NCI-H226 (cell line): ENCODE results near the gene TMEM260.

Experiments
- DNase-seq: peaks from one replicate; pipeline ENCODE4 v3.0.0-alpha.2; 2015

The TMEM260 gene

DNA sequence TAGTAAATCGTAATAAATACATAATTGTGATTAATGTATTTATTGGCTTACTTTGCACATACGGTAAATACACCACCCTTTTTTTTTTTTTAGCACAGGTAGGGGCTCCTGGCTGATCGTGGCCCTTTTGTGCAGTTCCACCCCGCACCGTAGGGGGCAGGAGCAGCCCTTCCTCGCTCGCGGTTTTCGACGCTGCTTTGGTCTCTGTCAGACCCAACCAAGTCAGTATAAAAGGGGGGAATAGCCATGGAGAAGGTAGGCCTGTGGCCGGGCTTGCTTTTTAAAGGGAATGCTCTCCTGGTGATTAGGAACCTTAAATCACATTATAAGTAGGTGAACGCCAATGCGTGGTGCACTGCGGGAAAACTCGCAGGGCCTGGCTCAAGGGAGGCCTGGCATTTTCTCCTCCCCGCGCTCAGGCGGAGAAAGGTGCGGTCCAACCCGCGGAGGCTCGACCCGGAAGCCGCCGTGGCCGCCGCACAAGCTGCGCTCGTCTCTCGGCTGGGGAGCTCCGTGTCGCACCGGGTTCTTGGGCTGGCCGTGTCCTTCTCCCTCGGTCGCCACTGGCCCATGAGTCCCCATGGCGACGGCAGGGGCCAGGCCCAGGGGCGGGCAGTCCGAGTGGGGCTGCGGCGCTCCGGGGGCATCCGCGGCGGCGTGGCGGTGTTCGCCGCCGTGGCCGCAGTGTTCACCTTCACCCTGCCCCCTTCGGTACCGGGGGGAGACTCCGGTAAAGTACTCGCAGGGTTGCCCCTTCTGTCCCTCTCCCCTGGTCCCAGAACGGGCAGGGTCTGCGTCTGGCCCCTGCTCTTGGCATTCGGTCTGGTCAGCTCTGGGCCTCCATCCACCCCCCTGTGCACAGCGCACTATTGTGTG lies at the start of gene TMEM260:
Gene TMEM260, plus strand, starts transcription at position 454 of the 876 bp plus-strand sequence. Its CDS starts 117 bp downstream, at position 571.
- DNase-seq, result peak; percentile 67

- no peak for DNase-seq
These were observed 47.1 kb upstream of the TMEM260 start for GRCh38 chr14:56532546-56532945.

DNA sequence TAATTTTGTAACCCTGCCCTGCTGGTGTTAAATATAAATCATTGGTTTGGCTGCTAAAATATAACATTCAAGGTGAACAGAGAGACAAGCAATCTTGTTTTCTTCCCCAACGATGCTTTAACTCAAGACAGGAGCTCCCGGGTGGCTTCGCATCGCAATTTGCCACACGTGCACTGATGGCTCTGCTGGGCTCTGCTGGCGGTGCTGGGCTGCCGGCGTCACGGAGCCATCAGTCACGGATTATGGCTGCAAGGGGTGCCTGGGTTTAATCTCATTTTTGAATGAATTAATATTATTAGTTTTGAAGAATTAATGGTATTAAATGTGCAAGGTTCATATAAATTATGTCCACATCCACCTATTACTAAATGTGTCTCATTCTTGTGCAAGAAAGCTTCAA lies 44.9 kb upstream of the TMEM260 start:
- no peak for DNase-seq

DNA sequence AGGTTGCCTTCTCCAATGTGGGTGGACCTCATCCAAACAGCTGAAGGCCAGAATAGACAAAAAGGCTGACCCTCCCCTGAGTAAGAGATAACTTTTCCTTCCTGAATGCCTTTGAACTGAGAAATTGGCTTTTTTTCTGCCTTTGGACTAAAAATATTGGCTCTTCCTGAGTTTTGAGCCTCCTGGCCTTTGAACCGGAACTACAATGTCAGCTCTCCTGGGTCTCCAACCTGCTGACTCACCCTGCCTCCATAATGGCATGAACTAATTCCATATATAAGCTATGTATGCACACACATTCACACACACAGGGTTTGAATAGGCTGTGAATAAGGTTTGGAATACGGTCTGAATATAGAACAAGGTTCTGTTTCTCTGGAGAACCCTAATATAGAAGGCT lies 39.7 kb upstream of the TMEM260 start:
- no peak for DNase-seq

DNA sequence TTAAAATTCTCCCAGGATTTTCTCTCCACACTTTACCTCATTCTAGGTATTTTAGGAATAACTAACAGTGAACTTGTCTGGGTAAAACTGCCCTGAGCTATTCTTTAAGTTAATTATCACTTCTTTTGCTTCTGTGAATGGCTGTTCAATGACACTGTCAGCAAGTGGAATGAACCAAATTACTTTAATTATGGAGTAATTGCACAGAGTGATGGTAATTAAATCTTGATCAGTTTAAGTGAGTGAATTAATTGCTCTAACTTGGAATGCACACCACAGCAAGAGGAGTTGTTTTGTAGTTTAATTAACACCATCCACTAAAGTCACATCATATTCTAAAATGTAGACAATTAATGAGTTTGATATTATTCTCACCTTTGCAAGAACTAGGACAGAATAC lies 36.2 kb upstream of the TMEM260 start:
- DNase-seq, result no peak

DNA sequence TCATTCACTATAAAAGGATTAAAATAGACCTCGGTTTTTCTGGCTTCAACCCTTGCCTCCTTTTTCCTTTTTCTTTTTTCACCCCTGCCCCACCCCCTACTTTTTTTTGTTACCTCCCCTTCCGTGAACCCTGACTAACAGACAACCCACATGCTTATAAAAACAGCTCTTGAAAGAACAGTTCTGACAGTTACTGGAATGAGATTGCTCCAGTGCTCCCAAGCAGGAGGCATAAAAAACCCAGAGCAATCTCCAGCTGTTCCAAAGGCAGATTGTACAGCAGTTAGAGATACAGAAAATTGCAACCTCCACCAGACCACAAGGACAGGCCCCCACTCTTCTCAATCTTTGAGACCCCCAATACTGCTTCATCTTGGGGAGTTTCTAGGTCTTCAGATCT lies 29.9 kb upstream of the TMEM260 start:
- no peak for DNase-seq

DNA sequence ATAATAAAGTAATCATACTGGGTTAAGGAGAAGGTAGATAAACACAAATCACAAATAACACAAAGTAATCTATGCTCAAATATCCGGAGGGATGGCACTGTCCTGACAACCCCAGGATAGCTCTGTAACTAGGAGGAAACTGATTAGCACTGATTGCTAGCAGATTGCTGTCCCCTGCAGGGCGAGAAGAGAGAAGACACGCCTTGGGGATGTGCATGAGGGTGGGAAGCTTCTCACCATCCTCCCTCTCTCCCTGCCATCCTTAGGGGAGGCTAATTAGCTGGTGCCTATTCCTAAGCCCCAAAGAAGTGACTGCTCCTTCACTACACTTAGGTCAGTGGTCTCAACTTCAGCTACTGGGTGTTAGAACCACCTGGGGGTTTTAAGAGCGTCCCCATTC lies 27.0 kb upstream of the TMEM260 start:
- DNase-seq, result no peak

DNA sequence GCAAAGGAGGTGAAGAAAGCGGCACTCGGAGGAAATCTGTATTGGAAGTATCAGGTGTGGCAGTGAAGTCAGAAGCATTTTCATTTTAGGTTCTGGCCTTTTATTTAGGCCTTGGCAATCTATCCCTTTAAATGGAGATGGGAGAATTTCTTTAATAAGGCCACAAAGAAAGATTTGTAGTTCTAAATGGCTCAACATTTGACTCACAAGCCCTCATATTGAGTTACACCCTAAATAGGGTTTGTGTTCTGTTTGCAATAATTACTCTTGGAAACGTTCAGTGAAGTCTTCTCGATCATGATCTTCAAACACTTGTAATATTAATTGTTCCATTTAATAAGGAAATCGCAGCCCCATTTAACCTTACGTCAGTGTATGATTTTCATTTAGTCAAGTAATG lies 25.3 kb upstream of the TMEM260 start:
- no peak for DNase-seq

GRCh38 chr14:56555921-56556570 lies 23.6 kb upstream of the TMEM260 start:
- DNase-seq, result no peak

GRCh38 chr14:56559182-56559581 lies 20.4 kb upstream of the TMEM260 start:
- DNase-seq, result no peak

DNA sequence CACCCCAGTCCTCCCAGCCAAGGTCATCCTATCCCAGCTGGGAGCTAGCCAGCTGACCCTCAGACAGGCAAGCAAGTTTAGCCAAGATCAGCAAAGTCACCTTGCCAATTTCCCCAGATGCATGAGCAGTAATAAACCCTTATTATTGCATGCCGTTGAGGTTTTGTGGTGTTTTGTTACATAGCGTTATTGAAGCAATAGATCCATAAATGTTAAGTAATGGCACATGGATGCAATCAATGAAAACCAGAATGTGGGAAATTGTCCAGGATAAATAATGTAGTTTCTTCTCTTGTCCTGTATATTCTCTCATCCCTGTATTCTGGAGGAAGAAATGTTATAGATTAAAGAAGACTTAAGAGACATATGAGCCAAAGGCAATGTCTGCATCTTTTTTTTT lies 18.0 kb upstream of the TMEM260 start:
- no peak for DNase-seq

DNA sequence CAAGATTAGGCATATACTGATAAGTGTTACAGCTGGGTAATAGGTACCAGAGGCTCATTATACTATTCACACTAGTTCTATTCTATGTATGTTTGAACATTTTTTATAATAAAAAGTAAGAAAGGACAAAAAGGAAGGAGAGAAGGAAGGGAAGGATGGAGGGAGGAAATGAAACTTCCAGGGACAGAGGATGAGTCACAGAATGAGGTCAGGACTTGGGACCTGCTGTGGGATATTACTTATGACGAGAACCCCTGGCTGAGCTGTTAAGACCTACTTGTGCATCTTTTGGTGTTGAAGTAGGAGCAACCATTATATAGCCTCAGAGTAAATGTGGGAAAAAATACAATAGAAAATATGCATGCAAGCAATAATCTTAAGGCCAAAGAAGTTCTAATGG lies 16.7 kb upstream of the TMEM260 start:
- no peak for DNase-seq

DNA sequence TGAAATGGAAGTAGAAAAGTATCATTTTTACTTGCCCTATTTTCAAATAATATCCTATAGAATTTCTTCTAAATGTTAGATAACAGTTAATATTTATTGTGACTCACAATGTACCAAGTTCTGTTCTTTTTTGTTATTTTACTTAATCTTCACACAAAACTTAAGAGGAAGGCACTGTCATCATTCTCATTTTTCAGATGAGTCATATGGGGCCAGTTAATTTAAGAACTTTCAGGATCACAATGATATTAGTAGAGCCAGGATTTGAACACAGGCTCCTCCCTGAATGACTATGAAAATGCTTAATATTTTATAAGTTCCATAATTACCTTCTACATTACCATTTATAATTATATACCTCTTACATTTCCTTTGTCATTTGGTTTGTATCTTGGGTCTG lies 10.4 kb upstream of the TMEM260 start:
- DNase-seq, result no peak

GRCh38 chr14:56570295-56570694 lies 9.3 kb upstream of the TMEM260 start:
- DNase-seq, result no peak

DNA sequence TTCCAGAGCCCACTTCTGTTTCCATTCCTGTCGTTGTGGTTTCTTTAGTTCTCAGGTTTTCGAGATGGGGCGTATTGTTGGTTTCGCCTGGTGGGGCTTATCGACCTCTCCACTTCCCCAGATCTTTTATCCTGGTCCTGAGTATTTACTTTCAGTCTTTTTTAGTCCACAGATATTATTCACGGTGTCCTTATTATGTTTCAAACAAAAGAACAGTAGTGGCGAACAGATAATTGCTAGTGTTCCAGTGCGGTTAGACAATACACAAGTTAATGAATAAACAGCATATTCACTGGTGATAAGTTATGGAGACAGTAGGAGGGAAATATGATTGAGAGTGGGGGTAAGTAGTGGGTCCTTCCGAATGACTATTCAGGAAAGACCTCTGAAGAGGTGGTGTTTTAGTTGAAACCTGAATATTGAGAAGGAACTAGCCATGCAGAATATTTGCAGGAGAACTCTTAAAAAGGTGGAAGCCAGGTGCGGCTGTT lies 668 bp downstream of the TMEM260 start:
- no peak for DNase-seq

- DNase-seq, result no peak
These were observed 1.6 kb downstream of the TMEM260 start for GRCh38 chr14:56581041-56581727.

DNA sequence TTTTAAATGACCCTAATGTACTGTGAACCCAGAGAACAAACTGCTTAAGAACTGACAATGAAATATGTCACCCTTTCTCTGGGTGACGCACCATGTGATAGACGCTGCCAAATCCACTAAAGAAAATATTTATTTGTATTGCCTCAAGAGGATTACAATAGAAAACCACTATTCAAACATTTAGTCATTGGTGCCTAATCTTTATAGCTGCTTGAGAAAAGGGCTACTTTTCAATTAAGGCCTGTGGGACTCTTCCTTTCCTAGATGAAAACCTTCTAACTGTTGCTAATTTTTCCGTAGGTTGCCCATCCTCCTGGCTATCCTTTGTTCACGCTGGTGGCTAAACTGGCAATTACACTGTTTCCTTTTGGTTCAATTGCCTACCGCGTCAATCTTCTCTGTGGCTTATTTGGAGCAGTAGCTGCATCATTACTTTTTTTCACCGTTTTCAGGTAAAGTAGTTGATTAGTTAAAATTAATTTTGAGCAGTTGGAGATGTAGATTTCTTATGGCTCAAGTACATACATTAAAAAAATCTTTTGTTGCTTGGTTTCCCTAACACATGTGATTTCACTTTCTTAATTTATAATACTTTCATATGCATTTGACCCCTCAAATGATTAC lies 6.0 kb downstream of the TMEM260 start:
- no peak for DNase-seq

DNA sequence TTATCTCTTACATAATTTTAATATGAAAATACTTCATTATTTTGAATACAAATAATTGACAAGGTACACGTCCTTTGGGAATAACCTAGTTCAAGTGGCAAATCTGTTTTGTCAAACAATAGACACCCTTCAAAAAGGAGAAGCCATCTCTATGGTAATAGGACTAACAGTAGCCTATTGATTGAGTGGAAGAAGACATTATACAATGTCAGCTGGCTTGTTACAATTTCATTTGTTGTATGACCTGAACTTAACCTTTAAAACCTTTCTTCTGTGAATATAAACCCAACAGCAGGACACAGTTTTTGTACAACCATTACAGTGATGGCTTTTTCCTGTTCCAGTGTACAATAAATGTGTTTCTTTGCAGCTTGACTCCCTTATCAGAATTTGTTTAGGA lies 8.1 kb downstream of the TMEM260 start:
- DNase-seq, result no peak

DNA sequence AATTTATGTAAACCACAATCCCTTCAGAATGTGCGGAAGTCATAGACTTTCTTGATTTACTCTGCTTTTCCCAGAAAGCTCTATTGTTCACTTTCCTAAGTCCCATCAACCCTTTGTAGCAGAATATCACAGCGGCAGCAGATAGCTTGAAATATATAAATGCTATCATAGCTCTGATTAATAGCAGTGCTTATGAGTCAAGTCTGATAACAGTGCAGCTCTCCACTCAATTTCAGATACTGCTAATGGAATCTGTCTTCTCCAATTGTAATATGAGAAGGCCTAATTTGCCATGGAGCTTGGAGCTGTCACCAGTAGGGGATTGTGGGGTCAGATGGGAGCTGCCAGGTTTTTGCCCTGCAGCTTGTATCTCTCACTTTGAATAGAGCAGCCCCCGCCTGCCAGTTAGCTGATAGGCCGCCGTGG lies 10.9 kb downstream of the TMEM260 start:
- peak; percentile 62 for DNase-seq

- no peak for DNase-seq
These were observed 13.3 kb downstream of the TMEM260 start for GRCh38 chr14:56592746-56593544.

GRCh38 chr14:56594428-56594827 lies 14.8 kb downstream of the TMEM260 start:
- no peak for DNase-seq

DNA sequence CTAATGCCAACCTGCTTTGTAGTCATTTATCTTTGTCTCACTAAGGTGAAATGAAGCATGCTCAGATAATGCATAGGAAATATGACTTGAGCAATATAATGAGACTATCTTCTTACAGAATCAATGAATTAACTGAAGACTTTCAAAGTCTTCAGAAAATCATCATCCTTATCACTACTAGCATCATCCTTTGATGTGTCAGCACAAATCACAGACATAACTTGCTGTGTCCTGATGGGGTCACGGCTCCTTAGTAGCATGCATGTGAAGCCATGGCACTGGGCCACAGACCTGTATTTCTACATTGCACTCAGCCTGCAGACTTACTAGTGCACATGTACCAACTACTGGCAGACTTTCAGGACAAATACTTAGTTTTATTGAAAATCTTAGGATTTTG lies 18.9 kb downstream of the TMEM260 start:
- DNase-seq, result no peak
